Effector CD8-positive, alpha-beta T cell (primary cell): Measurements from ENCODE around the gene ANXA7.
"Not testable (repeated sequence)": the region's sequence is repeated elsewhere in the genome, so short reads cannot be mapped to it uniquely, and the experiment has no call there.

Experiments
- DNase-seq: peaks from one replicate; lab custom pipeline; 2025; lab: John Stamatoyannopoulos, UW

ANXA7 gene

DNA sequence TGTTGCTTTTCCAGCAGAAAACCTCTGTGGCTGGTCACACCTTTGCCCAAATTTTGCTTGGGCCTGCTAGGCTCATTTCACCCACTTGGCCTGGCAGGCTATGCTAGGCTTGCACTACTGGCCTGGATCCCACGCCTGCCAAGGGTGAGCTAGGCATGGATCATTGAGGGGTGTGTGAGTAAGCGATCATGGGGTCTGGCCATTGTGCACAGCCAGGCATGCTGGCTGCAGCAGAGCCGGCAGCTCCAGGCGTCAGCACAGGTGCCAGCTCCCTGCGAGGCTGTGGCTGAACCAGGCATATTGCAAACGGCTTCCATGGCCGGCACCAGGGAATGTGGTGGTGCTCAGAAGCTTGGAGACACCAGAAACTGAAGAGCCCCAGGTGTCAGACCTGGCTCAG lies 74.4 kb downstream of the ANXA7 start:
- DNase-seq, result no peak

DNA sequence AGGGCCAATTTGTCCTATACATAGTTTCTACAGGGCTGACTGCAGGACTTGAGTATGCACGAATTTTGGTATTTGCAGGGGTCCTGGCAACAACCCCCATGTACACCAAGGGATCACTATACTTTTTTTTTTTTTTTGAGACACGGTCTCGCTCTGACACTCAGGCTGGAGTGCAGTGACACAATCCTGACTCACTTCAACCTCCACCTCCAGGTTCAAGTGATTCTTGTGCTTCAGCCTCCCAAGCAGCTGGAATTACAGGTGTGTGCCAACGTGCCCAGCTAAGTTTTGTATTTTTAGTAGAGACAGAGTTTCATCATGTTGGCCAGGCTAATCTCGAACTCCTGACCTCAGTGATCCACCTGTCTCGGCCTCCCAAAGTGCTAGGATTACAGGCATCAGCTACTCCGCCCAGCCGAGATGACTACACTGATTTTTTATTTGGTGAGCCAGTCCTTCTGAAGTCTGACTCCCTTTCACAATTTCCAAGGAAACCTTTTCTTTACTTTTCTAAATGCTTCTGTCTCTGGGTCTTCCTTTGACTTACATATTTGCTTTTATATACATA lies 75.0 kb downstream of the ANXA7 start:
- DNase-seq, result no peak

GRCh38 chr10:73333202-73333601 lies 80.7 kb downstream of the ANXA7 start:
- DNase-seq, result no peak

DNA sequence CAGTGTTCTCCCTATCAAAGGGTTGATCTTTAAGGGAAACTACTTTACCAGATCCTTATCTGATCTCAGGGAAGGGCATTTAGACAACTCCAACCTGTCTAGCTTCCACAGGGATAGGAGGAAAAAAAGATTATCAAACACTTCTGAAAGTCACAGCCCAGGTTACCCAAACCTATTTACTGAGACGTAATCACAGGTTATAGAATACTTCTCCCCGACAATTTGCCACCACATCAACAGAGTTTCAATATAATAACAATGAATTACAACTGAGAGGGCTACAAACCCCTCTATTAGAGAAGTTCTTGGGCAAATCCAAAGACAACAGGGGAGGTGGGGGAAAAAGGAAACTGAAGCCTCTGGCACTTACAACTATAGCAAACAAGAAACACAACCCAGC lies 81.5 kb downstream of the ANXA7 start:
- DNase-seq, result no peak

DNA sequence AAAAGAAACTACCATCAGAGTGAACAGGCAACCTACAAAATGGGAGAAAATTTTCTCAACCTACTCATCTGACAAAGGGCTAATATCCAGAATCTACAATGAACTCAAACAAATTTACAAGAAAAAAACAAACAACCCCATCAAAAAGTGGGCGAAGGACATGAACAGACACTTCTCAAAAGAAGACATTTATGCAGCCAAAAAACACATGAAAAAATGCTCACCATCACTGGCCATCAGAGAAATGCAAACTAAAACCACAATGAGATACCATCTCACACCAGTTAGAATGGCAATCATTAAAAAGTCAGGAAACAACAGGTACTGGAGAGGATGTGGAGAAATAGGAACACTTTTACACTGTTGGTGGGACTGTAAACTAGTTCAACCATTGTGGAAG lies 85.3 kb downstream of the ANXA7 start:
- DNase-seq, result not testable (repeated sequence)

GRCh38 chr10:73325290-73325689 lies 88.6 kb downstream of the ANXA7 start:
- DNase-seq, result not testable (repeated sequence)
